Loucy (cell line): ENCODE data around the gene CFC1.
"Not testable (repeated sequence)": the region's sequence is repeated elsewhere in the genome, so short reads cannot be mapped to it uniquely, and the experiment has no call there.

Experiments
- CTCF ChIP-seq: fragments of 200-600 bp; sonication (generic); conservative IDR thresholded peaks from 2 replicates; pipeline ENCODE4 v1.5.1; 2014; ENCODE audit warnings: mild to moderate bottlenecking, antibody characterized with exemption, low read length
- EZH2phosphoT487 ChIP-seq: fragments of 200-600 bp; IDR thresholded peaks from 2 replicates; pipeline ENCODE4 v1.6.1; 2018; ENCODE audit warnings: antibody characterized with exemption, mild to moderate bottlenecking, moderate library complexity, borderline replicate concordance

- TF ChIP-seq CTCF, EZH2phosphoT487: not testable (repeated sequence)
Observed at GRCh38 chr2:130571929-130572328, 27.4 kb downstream of the CFC1 start.
